ENCODE measurements around the gene PAK5. TPM values are rescaled to one million over a fixed set of nuclear protein-coding genes. Genes with fewer than 3 reads are reported as not detected.

Gene PAK5
- total and polyA plus RNA-seq, 2 experiments from 2014 or later: 0.57 to 1.1 TPM

DNA sequence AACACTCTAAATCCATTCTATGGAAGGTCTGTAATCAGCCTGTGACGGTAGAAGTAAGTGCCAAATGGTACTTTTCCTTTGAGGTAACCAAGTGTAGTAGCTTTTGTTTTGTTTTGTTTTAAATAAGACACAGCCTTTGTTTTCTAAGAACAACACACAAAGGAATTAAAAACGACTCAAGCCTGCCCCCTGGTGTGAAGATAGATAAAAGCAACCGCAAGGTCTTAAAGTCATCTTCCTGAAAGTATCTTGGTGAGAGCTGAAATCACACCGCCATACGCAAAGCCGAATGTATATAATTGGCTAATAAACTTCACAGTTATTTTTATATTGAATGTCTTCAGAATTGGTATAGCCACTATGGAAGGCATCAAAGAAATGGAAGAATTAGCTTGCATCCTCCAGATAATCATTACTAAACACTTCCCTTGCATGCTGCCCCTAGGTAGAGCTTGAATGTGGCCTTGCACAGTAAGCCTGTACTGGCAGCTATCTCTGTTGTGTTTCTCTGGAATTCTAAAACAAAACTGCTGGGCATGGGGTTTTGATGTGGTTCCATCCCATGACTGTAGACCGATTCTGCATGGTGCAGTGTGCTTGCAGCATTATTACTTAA is 228.9 kb downstream of the PAK5 start:
- Histone ChIP-seq H3K4me3 (no peak overlapping the region), H2AFZ (no peak overlapping the region), H4K20me1 (replicated peaks; ENCODE audit: insufficient read depth) (no peaks in the 10 kb centered on the region), H3K36me3 (ENCODE audit: insufficient read depth) (no peaks in the 10 kb centered on the region), H3K4me2 (no peak overlapping the region), H3K79me2 (replicated peaks; ENCODE audit: insufficient read depth) (no peaks in the 10 kb centered on the region), H3K9me2 (ENCODE audit: insufficient read depth) (no peaks in the 10 kb centered on the region), H3K4me1 (ENCODE audit: insufficient read depth) (no peaks in the 10 kb centered on the region), H3K27ac (ENCODE audit: low read depth) (no peak overlapping the region), H3F3A (replicated peaks; ENCODE audit: low read depth) (no peaks in the 10 kb centered on the region), H3K27me3 (ENCODE audit: insufficient read depth) (no peaks in the 10 kb centered on the region)
- H3K9me3 Mint-ChIP-seq: peaks cover 7% of the 10 kb centered on the region; the same call in 2 of the 3 replicates
- peak; percentile 92 for DNase-seq (ENCODE audit: low spot score)
- no peak overlapping the region for H3K27ac Mint-ChIP-seq
- peaks cover 12% of the 10 kb centered on the region for H3K4me1 Mint-ChIP-seq
- H3K4me3 Mint-ChIP-seq: no peak overlapping the region
- no peaks in the 10 kb centered on the region for H3K27me3 Mint-ChIP-seq (ENCODE audit: insufficient read depth, low read depth, poor library complexity)
- ATAC-seq: peak; percentile 80
- H3K36me3 Mint-ChIP-seq (ENCODE audit: low read depth): peaks cover 8% of the 10 kb centered on the region; the same call in 1 of the 3 replicates
- TF ChIP-seq CTCF (conservative IDR thresholded peaks at IDR 0.05; ENCODE audit: low read depth in 2 of 2) (peak; percentile 75 to 83), EZH2 (IDR thresholded peaks at IDR 0.05; ENCODE audit: low read depth, unreplicated experiment) (no peak), NANOG (IDR thresholded peaks at IDR 0.05; ENCODE audit: borderline replicate concordance) (no peak)

- H3K27ac Mint-ChIP-seq: no peak overlapping the region
- no peaks in the 10 kb centered on the region for H3K36me3 ChIP-seq (ENCODE audit: insufficient read depth)
These were observed 230.1 kb downstream of the PAK5 start for GRCh38 chr20:9608639-9609340.

More at GRCh38 chr20:9608639-9609340, 230.1 kb downstream of the PAK5 start:
- Histone ChIP-seq H3K4me2 (no peak overlapping the region), H3K9me2 (ENCODE audit: insufficient read depth) (no peaks in the 10 kb centered on the region), H2AFZ (no peak overlapping the region), H3F3A (replicated peaks; ENCODE audit: low read depth) (no peaks in the 10 kb centered on the region), H3K27me3 (ENCODE audit: insufficient read depth) (no peaks in the 10 kb centered on the region), H3K79me2 (replicated peaks; ENCODE audit: insufficient read depth) (no peaks in the 10 kb centered on the region), H4K20me1 (replicated peaks; ENCODE audit: insufficient read depth) (no peaks in the 10 kb centered on the region), H3K27ac (ENCODE audit: low read depth) (no peak overlapping the region), H3K4me3 (no peak overlapping the region), H3K4me1 (ENCODE audit: insufficient read depth) (no peaks in the 10 kb centered on the region)
- Mint-ChIP-seq H3K36me3 (ENCODE audit: low read depth) (peaks cover 8% of the 10 kb centered on the region; the same call in 1 of the 3 replicates), H3K27me3 (ENCODE audit: insufficient read depth, low read depth, poor library complexity) (no peaks in the 10 kb centered on the region), H3K4me3 (no peak overlapping the region), H3K9me3 (peaks cover 7% of the 10 kb centered on the region; the same call in 2 of the 3 replicates), H3K4me1 (peaks cover 12% of the 10 kb centered on the region)
- ATAC-seq (peak; percentile 63), DNase-seq (ENCODE audit: low spot score) (peak; percentile 44)
- TF ChIP-seq EZH2phosphoT487 (IDR thresholded peaks at IDR 0.05; ENCODE audit: unreplicated experiment): no peak
- TF ChIP-seq CTCF (conservative IDR thresholded peaks at IDR 0.05; ENCODE audit: low read depth in 2 of 2): peak in 1 of 2 experiments; percentile 18; a peak in 2 of 4 replicates
- no peak for TF ChIP-seq JUNB (IDR thresholded peaks at IDR 0.05; ENCODE audit: unreplicated experiment)
